MM.1S (cell line): ENCODE measurements around the gene CADM4.

Experiments
- DNase-seq: peaks from one replicate; pipeline ENCODE4 v3.0.0-alpha.2; 2015
- H2AFZ ChIP-seq: fragments of 300-600 bp; sonication (generic); 2 replicates; pipeline ENCODE4 v1.6.0; 2016; ENCODE audit warnings: antibody characterized with exemption, low read length
- H3F3A ChIP-seq: fragments of 300-600 bp; sonication (generic); 2 replicates; pipeline ENCODE4 v1.6.1; 2016; ENCODE audit warnings: mild to moderate bottlenecking, antibody characterized with exemption, low read length, moderate library complexity, mixed read lengths; ENCODE audit not compliant: insufficient read depth
- H3K27ac ChIP-seq: fragments of 300-600 bp; sonication (generic); 2 replicates; pipeline ENCODE4 v1.5.1; 2016; ENCODE audit warnings: mild to moderate bottlenecking, low read length
- H3K27me3 ChIP-seq: fragments of 300-600 bp; sonication (generic); replicated peaks from 2 replicates; pipeline ENCODE4 v1.6.0; 2016; ENCODE audit warnings: low read length; ENCODE audit not compliant: insufficient read depth
- H3K36me3 ChIP-seq: fragments of 300-600 bp; sonication (generic); replicated peaks from 2 replicates; pipeline ENCODE4 v1.6.1; 2016; ENCODE audit warnings: mild to moderate bottlenecking, low read length, mixed read lengths; ENCODE audit not compliant: insufficient read depth
- H3K4me1 ChIP-seq: fragments of 300-600 bp; sonication (generic); 2 replicates; pipeline ENCODE4 v1.6.1; 2016; ENCODE audit warnings: low read length, mixed read lengths
- H3K4me2 ChIP-seq: fragments of 300-600 bp; sonication (generic); 2 replicates; pipeline ENCODE4 v1.6.0; 2016; ENCODE audit warnings: low read depth, low read length
- H3K4me3 ChIP-seq: fragments of 300-600 bp; sonication (generic); 2 replicates; pipeline ENCODE4 v1.5.1; 2016; ENCODE audit warnings: low read length, mixed read lengths
- H3K79me2 ChIP-seq: fragments of 300-600 bp; sonication (generic); 2 replicates; pipeline ENCODE4 v1.6.1; 2016; ENCODE audit warnings: mixed run types, low read length, mixed read lengths
- H3K9ac ChIP-seq: fragments of 300-600 bp; sonication (generic); 2 replicates; pipeline ENCODE4 v1.6.1; 2016; ENCODE audit warnings: low read length, mixed read lengths
- H3K9me2 ChIP-seq: fragments of 300-600 bp; sonication (generic); replicated peaks from 2 replicates; pipeline ENCODE4 v1.6.1; 2016; ENCODE audit warnings: mild to moderate bottlenecking, low read length, mixed read lengths; ENCODE audit not compliant: insufficient read depth
- H3K9me3 ChIP-seq: fragments of 300-600 bp; sonication (generic); replicated peaks from 2 replicates; pipeline ENCODE4 v1.6.1; 2016; ENCODE audit warnings: mild to moderate bottlenecking, low read length, mixed read lengths; ENCODE audit not compliant: insufficient read depth
- H4K20me1 ChIP-seq: fragments of 300-600 bp; sonication (generic); 2 replicates; pipeline ENCODE4 v1.6.1; 2016; ENCODE audit warnings: mild to moderate bottlenecking, low read length, moderate library complexity, mixed read lengths; ENCODE audit not compliant: insufficient read depth
- CTCF ChIP-seq: fragments of 300-600 bp; sonication (generic); IDR thresholded peaks from 2 replicates; pipeline ENCODE4 v1.5.1; 2016; ENCODE audit warnings: antibody characterized with exemption, low read length, mixed read lengths
- EZH2 ChIP-seq: fragments of 300-600 bp; sonication (generic); optimal IDR thresholded peaks from 2 replicates; pipeline ENCODE3; 2017; ENCODE audit warnings: low read depth, mild to moderate bottlenecking, antibody characterized with exemption, low read length, mixed read lengths
- EZH2phosphoT487 ChIP-seq: fragments of 300-600 bp; sonication (generic); IDR thresholded peaks from 2 replicates; pipeline ENCODE4 v1.6.1; 2018; ENCODE audit warnings: antibody characterized with exemption, low read length

Gene CADM4

GRCh38 chr19:43594710-43595604, 44.7 kb downstream of the CADM4 start:
- Histone ChIP-seq H3K36me3 (peaks cover 2% of the 10 kb centered on the region; the same call in 1 of the 2 replicates), H4K20me1 (no peaks in the 10 kb centered on the region), H3K9me2 (no peaks in the 10 kb centered on the region), H3K27ac (peak overlapping the region; percentile 55; the same call in 1 of the 2 replicates), H3K4me1 (peaks cover 11% of the 10 kb centered on the region), H3F3A (peaks cover 7% of the 10 kb centered on the region; the same call in 1 of the 2 replicates), H3K4me3 (peak overlapping the region; percentile 71), H2AFZ (peak overlapping the region; percentile 80), H3K79me2 (peaks cover 59% of the 10 kb centered on the region), H3K27me3 (no peaks in the 10 kb centered on the region), H3K9ac (peak overlapping the region; percentile 95), H3K9me3 (no peaks in the 10 kb centered on the region), H3K4me2 (peak overlapping the region; percentile 98)
- peak; percentile 75 for DNase-seq
- TF ChIP-seq EZH2phosphoT487 (no peak), EZH2 (no peak), CTCF (peak; percentile 84)

GRCh38 chr19:43594081-43594697, 45.5 kb downstream of the CADM4 start:
- H3K4me3 ChIP-seq: peak overlapping the region; percentile 71
- DNase-seq: no peak
- H3F3A ChIP-seq: peaks cover 7% of the 10 kb centered on the region; the same call in 1 of the 2 replicates
- no peaks in the 10 kb centered on the region for H3K27me3 ChIP-seq
- H3K9me2 ChIP-seq: no peaks in the 10 kb centered on the region
- peaks cover 52% of the 10 kb centered on the region for H3K79me2 ChIP-seq
- peaks cover 2% of the 10 kb centered on the region; the same call in 1 of the 2 replicates for H3K36me3 ChIP-seq
- no peak overlapping the region for H3K9ac ChIP-seq
- TF ChIP-seq EZH2 (no peak), CTCF (no peak), EZH2phosphoT487 (no peak)
- no peak overlapping the region for H2AFZ ChIP-seq
- H4K20me1 ChIP-seq: no peaks in the 10 kb centered on the region
- peaks cover 11% of the 10 kb centered on the region for H3K4me1 ChIP-seq
- H3K27ac ChIP-seq: no peak overlapping the region
- H3K4me2 ChIP-seq: peak overlapping the region; percentile 98; the same call in 1 of the 2 replicates
- H3K9me3 ChIP-seq: no peaks in the 10 kb centered on the region

- TF ChIP-seq EZH2: no peak
- TF ChIP-seq EZH2phosphoT487: no peak
- TF ChIP-seq CTCF: no peak
- Histone ChIP-seq H3K27ac (no peak overlapping the region), H3K79me2 (peaks cover 39% of the 10 kb centered on the region), H2AFZ (no peak overlapping the region), H3K36me3 (peaks cover 2% of the 10 kb centered on the region; the same call in 1 of the 2 replicates), H3K9ac (no peak overlapping the region), H3K9me3 (no peaks in the 10 kb centered on the region), H3K27me3 (no peaks in the 10 kb centered on the region), H3K4me3 (no peak overlapping the region), H4K20me1 (no peaks in the 10 kb centered on the region), H3K4me2 (no peak overlapping the region), H3K9me2 (no peaks in the 10 kb centered on the region), H3K4me1 (peaks cover 7% of the 10 kb centered on the region), H3F3A (peaks cover 7% of the 10 kb centered on the region; the same call in 1 of the 2 replicates)
- DNase-seq: no peak
Observed at GRCh38 chr19:43592800-43593350, 46.8 kb downstream of the CADM4 start.
